Jurkat, Clone E6-1 (cell line): ENCODE results near the gene CALY.

Experiments used
- DNase-seq: peaks from one replicate; pipeline ENCODE4 v3.0.0-alpha.2; 2011; ENCODE audit warnings: low read depth, low spot score
- H3K4me3 ChIP-seq: 2 replicates; pipeline ENCODE4 v1.5.1; 2011; ENCODE audit warnings: mild to moderate bottlenecking, low read length, control low read depth, moderate library complexity

Gene CALY

GRCh38 chr10:133278577-133279265 lies 58.0 kb downstream of the CALY start:
- DNase-seq, result no peak
- H3K4me3 ChIP-seq, result no peak overlapping the region

GRCh38 chr10:133277993-133278576 lies 58.6 kb downstream of the CALY start:
- H3K4me3 ChIP-seq, result no peak overlapping the region
- no peak for DNase-seq

DNA sequence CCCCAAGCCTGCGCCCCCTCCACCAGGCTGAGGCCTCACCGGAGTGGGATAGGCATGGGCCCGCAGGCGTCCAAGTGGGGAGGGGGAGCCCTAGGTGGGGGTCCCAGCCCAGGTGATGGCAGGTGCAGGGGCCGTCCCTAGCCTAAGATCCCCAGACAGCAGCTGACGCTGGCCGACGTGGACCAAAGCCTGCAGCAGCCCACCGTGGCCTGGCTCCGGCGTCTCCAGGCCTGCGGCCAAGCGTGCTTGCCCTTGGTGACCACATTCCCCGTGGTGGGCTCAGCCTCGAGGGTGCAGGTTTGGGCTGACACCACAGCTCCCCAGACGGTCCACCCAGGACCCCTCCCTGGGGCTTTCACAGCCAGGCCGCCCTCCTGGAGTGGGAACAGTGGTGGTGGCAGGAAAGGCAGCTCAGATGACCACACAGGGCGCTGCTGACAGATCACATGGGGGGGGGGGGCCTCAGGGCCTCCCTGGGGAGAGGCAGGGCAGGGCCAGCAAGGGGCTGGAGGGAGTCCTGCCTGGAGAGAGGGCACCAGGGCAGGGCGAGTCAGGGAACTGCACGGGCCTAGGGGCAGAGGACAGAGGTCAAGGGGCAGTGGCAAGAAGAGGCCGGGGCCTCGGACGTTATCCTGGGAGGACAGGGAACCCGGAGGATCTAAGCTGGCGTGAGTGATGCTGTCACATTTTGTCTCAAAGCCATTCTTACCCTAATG lies 59.3 kb downstream of the CALY start:
- H3K4me3 ChIP-seq, result no peak overlapping the region

GRCh38 chr10:133276435-133277201 lies 60.1 kb downstream of the CALY start, which contains the start of gene ADAM8:
ADAM8 (minus strand) TSS chr10:133276868; CDS start chr10:133276817, 51 bp downstream.
- H3K4me3 ChIP-seq, result no peak within 1 kb of the TSS
- DNase-seq, result no peak

More for the DNA sequence above, 59.3 kb downstream of the CALY start:
- no peak for DNase-seq

DNA sequence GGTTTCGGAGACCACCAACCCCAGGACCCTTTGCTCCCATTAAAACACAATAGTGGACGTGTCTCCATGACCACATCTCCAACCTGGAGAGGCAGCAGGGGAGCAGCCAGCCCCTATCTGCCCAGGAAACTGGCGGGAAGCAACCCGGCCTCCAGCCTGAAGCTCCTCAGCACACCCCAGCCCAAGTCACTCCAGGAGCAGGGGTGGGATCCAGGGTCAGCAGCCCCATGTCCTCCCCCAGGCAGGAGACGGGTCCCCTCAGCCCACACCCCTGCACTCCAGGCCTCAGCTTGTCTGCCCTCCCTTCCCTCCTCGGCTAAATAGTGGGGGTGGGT lies 60.6 kb downstream of the CALY start:
- H3K4me3 ChIP-seq, result no peak overlapping the region
- DNase-seq, result no peak

- DNase-seq, result no peak
- H3K4me3 ChIP-seq, result no peak overlapping the region
Measured at GRCh38 chr10:133275684-133276092, 61.0 kb downstream of the CALY start.

- peak; percentile 41 for DNase-seq
- peak overlapping the region; percentile 5; the same call in 1 of the 2 replicates for H3K4me3 ChIP-seq
Measured at GRCh38 chr10:133274751-133275683, 61.7 kb downstream of the CALY start.
